ENCODE data around the gene FOXRED2.

The FOXRED2 gene

GRCh38 chr22:36470994-36471331 lies 35.9 kb downstream of the FOXRED2 start:
- Mint-ChIP-seq H3K4me1 (ENCODE audit: low read depth) (peaks cover 54% of the 10 kb centered on the region), H3K36me3 (ENCODE audit: low read depth) (peaks cover 96% of the 10 kb centered on the region), H3K27ac (no peak overlapping the region), H3K9me3 (no peaks in the 10 kb centered on the region), H3K27me3 (peaks cover 1% of the 10 kb centered on the region), H3K4me3 (no peak overlapping the region)
- intact Hi-C loops (cut with micrococcal nuclease): loop anchor here (1.0 kb wide), 1 partner anchor 170 kb away; no protein-coding TSS in a partner anchor

- peaks cover 96% of the 10 kb centered on the region for H3K36me3 Mint-ChIP-seq (ENCODE audit: low read depth)
- no peak overlapping the region for H3K27ac Mint-ChIP-seq
- intact Hi-C loops (cut with micrococcal nuclease): loop anchor here (1.0 kb wide), 1 partner anchor 169 kb away; no protein-coding TSS in a partner anchor
- peaks cover 1% of the 10 kb centered on the region for H3K27me3 Mint-ChIP-seq
- no peaks in the 10 kb centered on the region for H3K9me3 Mint-ChIP-seq
- no peak overlapping the region for H3K4me3 Mint-ChIP-seq
- peaks cover 52% of the 10 kb centered on the region for H3K4me1 Mint-ChIP-seq (ENCODE audit: low read depth)
Observed at GRCh38 chr22:36470162-36470993, 36.5 kb downstream of the FOXRED2 start.

GRCh38 chr22:36469094-36469710 lies 37.6 kb downstream of the FOXRED2 start:
- Mint-ChIP-seq H3K4me1 (ENCODE audit: low read depth) (peaks cover 43% of the 10 kb centered on the region), H3K36me3 (ENCODE audit: low read depth) (peaks cover 88% of the 10 kb centered on the region), H3K9me3 (no peaks in the 10 kb centered on the region), H3K27me3 (peaks cover 1% of the 10 kb centered on the region), H3K27ac (no peak overlapping the region), H3K4me3 (no peak overlapping the region)
- intact Hi-C loops (cut with micrococcal nuclease): no loop called here

GRCh38 chr22:36467946-36468345 lies 38.9 kb downstream of the FOXRED2 start:
- Mint-ChIP-seq H3K9me3 (no peaks in the 10 kb centered on the region), H3K36me3 (ENCODE audit: low read depth) (peaks cover 76% of the 10 kb centered on the region), H3K27ac (peak overlapping the region; percentile 47), H3K4me3 (peak overlapping the region; percentile 25), H3K27me3 (peaks cover 4% of the 10 kb centered on the region), H3K4me1 (ENCODE audit: low read depth) (peaks cover 40% of the 10 kb centered on the region)
- intact Hi-C loops (cut with micrococcal nuclease): no loop called here

GRCh38 chr22:36467042-36467810 lies 39.6 kb downstream of the FOXRED2 start:
- peaks cover 40% of the 10 kb centered on the region for H3K4me1 Mint-ChIP-seq (ENCODE audit: low read depth)
- intact Hi-C loops (cut with micrococcal nuclease): no loop called here
- H3K36me3 Mint-ChIP-seq (ENCODE audit: low read depth): peaks cover 68% of the 10 kb centered on the region
- no peak overlapping the region for H3K4me3 Mint-ChIP-seq
- no peaks in the 10 kb centered on the region for H3K9me3 Mint-ChIP-seq
- H3K27ac Mint-ChIP-seq: no peak overlapping the region
- peaks cover 4% of the 10 kb centered on the region for H3K27me3 Mint-ChIP-seq

GRCh38 chr22:36466258-36466657 lies 40.6 kb downstream of the FOXRED2 start:
- peaks cover 40% of the 10 kb centered on the region for H3K4me1 Mint-ChIP-seq (ENCODE audit: low read depth)
- intact Hi-C loops (cut with micrococcal nuclease): no loop called here
- no peak overlapping the region for H3K27ac Mint-ChIP-seq

GRCh38 chr22:36465232-36466021 lies 41.4 kb downstream of the FOXRED2 start:
- Mint-ChIP-seq H3K9me3 (no peaks in the 10 kb centered on the region), H3K36me3 (ENCODE audit: low read depth) (peaks cover 50% of the 10 kb centered on the region), H3K27ac (no peak overlapping the region), H3K4me3 (no peak overlapping the region), H3K4me1 (ENCODE audit: low read depth) (peaks cover 39% of the 10 kb centered on the region), H3K27me3 (peaks cover 4% of the 10 kb centered on the region)
- intact Hi-C loops (cut with micrococcal nuclease): no loop called here

More at GRCh38 chr22:36466258-36466657, 40.6 kb downstream of the FOXRED2 start:
- Mint-ChIP-seq H3K4me3 (no peak overlapping the region), H3K27me3 (peaks cover 4% of the 10 kb centered on the region), H3K36me3 (ENCODE audit: low read depth) (peaks cover 59% of the 10 kb centered on the region), H3K9me3 (no peaks in the 10 kb centered on the region)

DNA sequence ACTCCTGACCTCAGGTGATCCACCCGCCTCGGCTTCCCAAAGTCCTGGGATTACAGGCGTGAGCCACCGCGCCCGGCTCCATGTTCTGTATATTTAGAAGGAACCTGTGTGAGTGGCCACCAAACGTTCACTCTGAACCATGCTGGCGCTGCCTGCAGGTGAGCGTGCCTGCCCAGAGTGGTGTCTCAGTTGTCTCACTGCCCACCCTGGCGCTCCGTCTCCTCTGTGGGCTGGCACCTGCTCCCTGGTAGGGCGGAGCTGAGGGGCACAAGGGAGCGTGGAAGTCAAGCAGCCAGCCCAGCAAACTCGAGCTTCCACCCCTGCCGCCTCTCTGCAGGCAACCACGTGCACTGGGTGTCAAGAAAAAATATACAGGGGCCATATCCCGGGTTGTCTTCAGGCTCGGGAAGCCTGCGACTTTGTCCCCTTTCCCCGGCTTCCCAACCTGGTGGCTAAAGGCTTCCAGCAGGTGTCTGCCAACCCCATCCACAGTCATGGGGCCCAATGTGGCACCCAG lies 42.1 kb downstream of the FOXRED2 start:
- H3K4me1 Mint-ChIP-seq (ENCODE audit: low read depth): peaks cover 32% of the 10 kb centered on the region
- no peak overlapping the region for H3K27ac Mint-ChIP-seq
- peaks cover 4% of the 10 kb centered on the region for H3K27me3 Mint-ChIP-seq
- intact Hi-C loops (cut with micrococcal nuclease): no loop called here
- no peak overlapping the region for H3K4me3 Mint-ChIP-seq
- no peaks in the 10 kb centered on the region for H3K9me3 Mint-ChIP-seq
- peaks cover 45% of the 10 kb centered on the region for H3K36me3 Mint-ChIP-seq (ENCODE audit: low read depth)

DNA sequence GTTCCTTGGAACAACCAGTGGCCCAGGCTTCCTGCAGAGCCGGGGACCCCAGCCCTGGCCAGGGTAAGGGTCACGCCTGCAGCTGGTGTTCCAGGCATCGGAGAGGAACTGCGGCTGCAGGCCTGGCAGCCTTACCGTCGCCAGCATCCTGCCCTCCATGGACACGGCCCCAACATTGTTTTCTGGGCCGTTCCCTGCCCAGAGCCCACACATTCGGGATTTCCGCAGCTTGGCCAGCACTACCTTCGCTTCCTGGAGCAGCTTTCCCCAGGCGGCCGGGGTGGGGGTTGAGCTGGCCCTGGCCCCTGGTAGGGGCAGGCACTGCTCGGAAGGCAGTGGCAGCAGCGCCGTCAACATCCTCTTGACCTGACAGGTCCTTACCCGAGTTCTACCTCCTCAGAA lies 43.1 kb downstream of the FOXRED2 start:
- intact Hi-C loops (cut with micrococcal nuclease): no loop called here
- H3K4me1 Mint-ChIP-seq (ENCODE audit: low read depth): peaks cover 32% of the 10 kb centered on the region
- H3K36me3 Mint-ChIP-seq (ENCODE audit: low read depth): peaks cover 38% of the 10 kb centered on the region

DNA sequence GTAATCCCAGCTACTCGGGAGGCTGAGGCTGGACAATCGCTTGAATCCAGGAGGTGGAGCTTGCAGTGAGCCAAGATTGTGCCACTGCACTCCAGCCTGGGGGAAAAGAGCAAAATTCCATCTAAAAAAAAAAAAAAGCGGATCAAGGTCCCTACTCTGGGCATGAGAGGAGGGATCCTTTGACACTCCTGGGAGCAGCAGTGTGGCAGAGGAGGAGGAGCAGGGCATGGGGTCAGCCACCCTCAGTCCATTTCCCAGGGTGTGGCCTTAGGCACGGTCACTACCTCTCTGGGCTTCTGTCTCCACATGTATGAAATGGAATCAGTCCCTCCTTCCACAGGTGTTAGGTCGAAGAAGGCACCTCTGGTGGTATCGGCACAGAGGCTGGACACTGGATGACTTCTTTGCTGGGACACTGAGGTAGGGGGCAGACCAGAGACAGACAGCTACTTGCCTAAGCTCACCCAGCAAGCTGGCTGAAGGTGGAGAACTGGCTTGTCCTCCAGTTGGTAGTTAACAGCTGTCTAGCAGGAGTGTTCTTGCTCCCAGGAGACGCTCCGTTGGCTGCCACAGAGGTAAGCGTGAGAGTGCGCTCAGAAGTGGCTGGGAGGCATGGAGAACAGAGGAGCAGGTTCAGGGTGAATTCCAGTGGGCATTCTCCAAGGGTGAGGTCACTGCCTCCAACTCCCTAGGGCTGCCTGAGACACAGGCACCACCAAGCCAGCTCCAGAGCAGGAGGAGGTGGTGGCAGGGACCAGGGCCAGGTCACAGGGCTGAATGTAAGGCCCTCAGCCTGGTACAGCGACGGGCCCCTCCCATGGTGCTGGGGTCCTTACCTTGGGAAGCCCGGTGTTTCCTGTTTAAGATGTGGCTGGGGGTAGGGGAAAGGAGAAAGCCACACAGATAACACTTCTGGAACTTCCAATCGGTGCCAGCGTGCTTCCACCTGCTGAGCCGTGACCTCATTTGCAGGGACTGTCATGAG lies 44.9 kb downstream of the FOXRED2 start:
- H3K4me3 Mint-ChIP-seq: no peak overlapping the region
- no peak overlapping the region for H3K27ac Mint-ChIP-seq
- intact Hi-C loops (cut with micrococcal nuclease): no loop called here

More for the DNA sequence above, 43.1 kb downstream of the FOXRED2 start:
- no peak overlapping the region for H3K27ac Mint-ChIP-seq
- H3K27me3 Mint-ChIP-seq: peaks cover 4% of the 10 kb centered on the region
- H3K4me3 Mint-ChIP-seq: no peak overlapping the region
- no peaks in the 10 kb centered on the region for H3K9me3 Mint-ChIP-seq

GRCh38 chr22:36460202-36460601 lies 46.6 kb downstream of the FOXRED2 start:
- H3K4me3 Mint-ChIP-seq: no peak overlapping the region
- H3K27ac Mint-ChIP-seq: no peak overlapping the region
- peaks cover 2% of the 10 kb centered on the region for H3K36me3 Mint-ChIP-seq (ENCODE audit: low read depth)

More for the DNA sequence above, 44.9 kb downstream of the FOXRED2 start:
- H3K27me3 Mint-ChIP-seq: peaks cover 3% of the 10 kb centered on the region
- peaks cover 20% of the 10 kb centered on the region for H3K4me1 Mint-ChIP-seq (ENCODE audit: low read depth)
- H3K36me3 Mint-ChIP-seq (ENCODE audit: low read depth): peaks cover 19% of the 10 kb centered on the region
- H3K9me3 Mint-ChIP-seq: no peaks in the 10 kb centered on the region

GRCh38 chr22:36457688-36458450 lies 49.0 kb downstream of the FOXRED2 start:
- Mint-ChIP-seq H3K27ac (no peak overlapping the region), H3K36me3 (ENCODE audit: low read depth) (no peaks in the 10 kb centered on the region)

More at GRCh38 chr22:36460202-36460601, 46.6 kb downstream of the FOXRED2 start:
- Mint-ChIP-seq H3K9me3 (no peaks in the 10 kb centered on the region), H3K4me1 (ENCODE audit: low read depth) (peaks cover 19% of the 10 kb centered on the region), H3K27me3 (peaks cover 4% of the 10 kb centered on the region)
- intact Hi-C loops (cut with micrococcal nuclease): no loop called here

More at GRCh38 chr22:36457688-36458450, 49.0 kb downstream of the FOXRED2 start:
- Mint-ChIP-seq H3K27me3 (peaks cover 2% of the 10 kb centered on the region), H3K4me3 (no peak overlapping the region), H3K9me3 (no peaks in the 10 kb centered on the region), H3K4me1 (ENCODE audit: low read depth) (peaks cover 32% of the 10 kb centered on the region)
- intact Hi-C loops (cut with micrococcal nuclease): no loop called here
